ENCODE data around the gene ERG. TPM values are rescaled to one million over a fixed set of nuclear protein-coding genes. Genes with fewer than 3 reads are reported as not detected.
A peak's percentile ranks its signal among the peaks of the same experiment; 100 is the strongest.

The ERG gene
- total and polyA plus RNA-seq, 2 donors from 2014 or later: 6.6 to 29.6 TPM

- DNase-seq: no peak
- intact Hi-C loops (cut with DNase I): no loop called here
- Histone ChIP-seq H3K27me3 (ENCODE audit: control insufficient read depth, insufficient read depth, low read length) (no peaks in the 10 kb centered on the region), H3K4me1 (ENCODE audit: control insufficient read depth in 2 of 3, insufficient read depth in 2 of 3, low read depth in 1 of 3, low read length in 3 of 3) (peaks cover 2 to 9% (median 4%) of the 10 kb centered on the region in 3 donors), H3K9me3 (ENCODE audit: control insufficient read depth in 2 of 3, insufficient read depth in 1 of 3, low read length in 3 of 3) (no peaks in the 10 kb centered on the region), H3K36me3 (ENCODE audit: control insufficient read depth in 2 of 3, insufficient read depth in 3 of 3, low read length in 3 of 3) (no peaks in the 10 kb centered on the region), H3K4me3 (ENCODE audit: low read length in 3 of 3) (no peak overlapping the region), H3K27ac (ENCODE audit: low read depth in 2 of 2, low read length in 2 of 2) (no peak overlapping the region), H3K9ac (ENCODE audit: low read length in 3 of 3) (no peak overlapping the region)
- TF ChIP-seq CTCF (IDR thresholded peaks at IDR 0.05; ENCODE audit: borderline replicate concordance, extremely low read depth, insufficient read depth): no peak
- no peak for FAIRE-seq
These were observed 143.5 kb downstream of the ERG start for GRCh38 chr21:38354746-38355145.

GRCh38 chr21:38354231-38354630 is 144.0 kb downstream of the ERG start:
- no peak overlapping the region for H3K9ac ChIP-seq (ENCODE audit: low read length in 3 of 3)
- no peaks in the 10 kb centered on the region for H3K36me3 ChIP-seq (ENCODE audit: control insufficient read depth in 2 of 3, insufficient read depth in 3 of 3, low read length in 3 of 3)
- no peak for TF ChIP-seq CTCF (IDR thresholded peaks at IDR 0.05; ENCODE audit: borderline replicate concordance, extremely low read depth, insufficient read depth)
- H3K27me3 ChIP-seq (ENCODE audit: control insufficient read depth, insufficient read depth, low read length): no peaks in the 10 kb centered on the region
- no peak for FAIRE-seq
- DNase-seq: no peak
- H3K27ac ChIP-seq (ENCODE audit: low read depth in 2 of 2, low read length in 2 of 2): no peak overlapping the region
- intact Hi-C loops (cut with DNase I): no loop called here
- H3K4me3 ChIP-seq (ENCODE audit: low read length in 3 of 3): no peak overlapping the region
- H3K4me1 ChIP-seq (ENCODE audit: control insufficient read depth in 2 of 3, insufficient read depth in 2 of 3, low read depth in 1 of 3, low read length in 3 of 3): peaks cover 2 to 9% (median 4%) of the 10 kb centered on the region in 3 donors
- no peaks in the 10 kb centered on the region for H3K9me3 ChIP-seq (ENCODE audit: control insufficient read depth in 2 of 3, insufficient read depth in 1 of 3, low read length in 3 of 3)

GRCh38 chr21:38352536-38353219 is 145.6 kb downstream of the ERG start:
- Histone ChIP-seq H3K9ac (ENCODE audit: low read length in 3 of 3) (no peak overlapping the region), H3K9me3 (ENCODE audit: control insufficient read depth in 2 of 3, insufficient read depth in 1 of 3, low read length in 3 of 3) (no peaks in the 10 kb centered on the region), H3K27me3 (ENCODE audit: control insufficient read depth, insufficient read depth, low read length) (no peaks in the 10 kb centered on the region), H3K4me3 (ENCODE audit: low read length in 3 of 3) (no peak overlapping the region), H3K27ac (ENCODE audit: low read depth in 2 of 2, low read length in 2 of 2) (peak overlapping the region in 1 of 2 donors; percentile 15), H3K36me3 (ENCODE audit: control insufficient read depth in 2 of 3, insufficient read depth in 3 of 3, low read length in 3 of 3) (no peaks in the 10 kb centered on the region), H3K4me1 (ENCODE audit: control insufficient read depth in 2 of 3, insufficient read depth in 2 of 3, low read depth in 1 of 3, low read length in 3 of 3) (peaks cover 2 to 9% (median 4%) of the 10 kb centered on the region in 3 donors)
- no peak for FAIRE-seq
- DNase-seq: peak in 4 of 5 donors; percentile 72 to 92 (median 88)
- intact Hi-C loops (cut with DNase I): no loop called here
- peak; percentile 69 for TF ChIP-seq CTCF (IDR thresholded peaks at IDR 0.05; ENCODE audit: borderline replicate concordance, extremely low read depth, insufficient read depth)
